ENCODE measurements around the gene WFDC6.
"Not testable (repeated sequence)": the region's sequence is repeated elsewhere in the genome, so short reads cannot be mapped to it uniquely, and the experiment has no call there.

The WFDC6 gene

GRCh38 chr20:45539382-45539781, at the start of gene WFDC6:
Gene WFDC6 (minus strand): TSS chr20:45539482. CDS start chr20:45539407, 75 bp downstream.
- Histone ChIP-seq H3K9ac (no peak within 1 kb of the TSS), H3K79me2 (ENCODE audit: insufficient read depth, low read depth) (no peaks in the 10 kb centered on the region), H3K4me1 (ENCODE audit: low read depth, poor library complexity, severe bottlenecking) (no peaks in the 10 kb centered on the region), H4K20me1 (ENCODE audit: insufficient read depth) (no peaks in the 10 kb centered on the region), H2AFZ (ENCODE audit: low read depth) (no peak within 1 kb of the TSS), H3K27ac (no peak within 1 kb of the TSS), H3K36me3 (ENCODE audit: insufficient read depth) (no peaks in the 10 kb centered on the region), H3K4me3 (IDR thresholded peaks at IDR 0.05; ENCODE audit: insufficient read depth, low read depth, low read length) (no peak within 1 kb of the TSS), H3K27me3 (ENCODE audit: insufficient read depth, low read depth) (no peaks in the 10 kb centered on the region), H3K4me2 (no peak within 1 kb of the TSS)
- TF ChIP-seq CTCF (conservative IDR thresholded peaks at IDR 0.05; ENCODE audit: low read depth, low read length), result no peak

GRCh38 chr20:45588800-45589199, 49.5 kb upstream of the WFDC6 start:
- H3K36me3 ChIP-seq (ENCODE audit: insufficient read depth), result no peaks in the 10 kb centered on the region
- no peak overlapping the region for H3K9ac ChIP-seq
- no peaks in the 10 kb centered on the region for H3K79me2 ChIP-seq (ENCODE audit: insufficient read depth, low read depth)
- H3K27me3 ChIP-seq (ENCODE audit: insufficient read depth, low read depth), result no peaks in the 10 kb centered on the region
- no peak overlapping the region for H3K27ac ChIP-seq
- H3K4me1 ChIP-seq (ENCODE audit: low read depth, poor library complexity, severe bottlenecking), result no peaks in the 10 kb centered on the region
- no peak overlapping the region for H3K4me2 ChIP-seq
- no peak overlapping the region for H2AFZ ChIP-seq (ENCODE audit: low read depth)
- TF ChIP-seq CTCF (conservative IDR thresholded peaks at IDR 0.05; ENCODE audit: low read depth, low read length), result no peak
- H4K20me1 ChIP-seq (ENCODE audit: insufficient read depth), result no peaks in the 10 kb centered on the region
- H3K4me3 ChIP-seq (IDR thresholded peaks at IDR 0.05; ENCODE audit: insufficient read depth, low read depth, low read length), result no peak overlapping the region

GRCh38 chr20:45585986-45586385, 46.7 kb upstream of the WFDC6 start:
- not testable (repeated sequence) for H3K4me2 ChIP-seq; H3K9ac ChIP-seq; H3K36me3 ChIP-seq (ENCODE audit: insufficient read depth); H3K4me1 ChIP-seq (ENCODE audit: low read depth, poor library complexity, severe bottlenecking); H3K27ac ChIP-seq; H3K4me3 ChIP-seq (IDR thresholded peaks at IDR 0.05; ENCODE audit: insufficient read depth, low read depth, low read length); H4K20me1 ChIP-seq (ENCODE audit: insufficient read depth); H3K27me3 ChIP-seq (ENCODE audit: insufficient read depth, low read depth); H3K79me2 ChIP-seq (ENCODE audit: insufficient read depth, low read depth); H2AFZ ChIP-seq (ENCODE audit: low read depth)

GRCh38 chr20:45584294-45584693, 45.0 kb upstream of the WFDC6 start:
- H3K36me3 ChIP-seq (ENCODE audit: insufficient read depth); H3K27ac ChIP-seq; H3K79me2 ChIP-seq (ENCODE audit: insufficient read depth, low read depth); H3K9ac ChIP-seq; H3K4me3 ChIP-seq (IDR thresholded peaks at IDR 0.05; ENCODE audit: insufficient read depth, low read depth, low read length); H3K4me2 ChIP-seq; H3K4me1 ChIP-seq (ENCODE audit: low read depth, poor library complexity, severe bottlenecking); H3K27me3 ChIP-seq (ENCODE audit: insufficient read depth, low read depth); H2AFZ ChIP-seq (ENCODE audit: low read depth); H4K20me1 ChIP-seq (ENCODE audit: insufficient read depth): not testable (repeated sequence)

- no peak overlapping the region for H3K9ac ChIP-seq
- H2AFZ ChIP-seq (ENCODE audit: low read depth), result no peak overlapping the region
- no peaks in the 10 kb centered on the region for H3K79me2 ChIP-seq (ENCODE audit: insufficient read depth, low read depth)
- no peaks in the 10 kb centered on the region for H3K36me3 ChIP-seq (ENCODE audit: insufficient read depth)
- TF ChIP-seq CTCF (conservative IDR thresholded peaks at IDR 0.05; ENCODE audit: low read depth, low read length), result no peak
- H4K20me1 ChIP-seq (ENCODE audit: insufficient read depth), result no peaks in the 10 kb centered on the region
- H3K4me3 ChIP-seq (IDR thresholded peaks at IDR 0.05; ENCODE audit: insufficient read depth, low read depth, low read length), result no peak overlapping the region
- no peaks in the 10 kb centered on the region for H3K27me3 ChIP-seq (ENCODE audit: insufficient read depth, low read depth)
- no peak overlapping the region for H3K27ac ChIP-seq
- no peak overlapping the region for H3K4me2 ChIP-seq
- H3K4me1 ChIP-seq (ENCODE audit: low read depth, poor library complexity, severe bottlenecking), result no peaks in the 10 kb centered on the region
Measured at GRCh38 chr20:45583502-45583901, 44.2 kb upstream of the WFDC6 start.
